Measurements from ENCODE around the gene PLA2G3.

DNA sequence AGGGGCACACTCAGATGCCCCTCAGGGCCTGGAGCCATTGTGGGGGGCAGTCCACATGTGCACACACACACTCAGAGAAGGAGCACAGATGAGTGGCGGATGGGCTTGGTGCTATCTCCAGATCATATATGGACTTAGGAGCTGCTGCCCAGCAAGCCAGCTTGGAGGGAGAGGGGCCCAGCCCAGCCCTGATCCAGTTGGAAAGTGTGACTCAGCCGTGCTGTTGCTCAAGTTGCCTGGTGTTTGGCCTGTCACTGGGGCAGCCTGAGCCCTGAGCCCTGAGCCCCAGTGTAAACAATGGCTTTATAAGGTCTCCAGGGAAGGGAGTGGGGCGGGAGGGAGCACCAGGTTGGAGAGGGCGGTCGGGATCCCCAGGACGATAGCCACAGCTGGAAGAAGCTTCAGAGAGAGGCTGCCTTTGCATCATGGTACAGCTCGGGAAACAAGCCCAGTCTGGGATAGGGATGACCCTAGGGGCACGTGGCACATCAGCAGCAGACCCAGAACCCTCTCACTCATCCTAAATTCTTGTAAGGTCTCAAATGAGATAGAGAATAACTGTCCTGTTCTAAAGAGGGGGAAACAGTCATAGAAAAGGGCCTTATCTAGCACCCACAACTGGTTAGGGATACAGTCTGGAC lies 37.7 kb downstream of the PLA2G3 start:
- TF ChIP-seq, protein P1, sequence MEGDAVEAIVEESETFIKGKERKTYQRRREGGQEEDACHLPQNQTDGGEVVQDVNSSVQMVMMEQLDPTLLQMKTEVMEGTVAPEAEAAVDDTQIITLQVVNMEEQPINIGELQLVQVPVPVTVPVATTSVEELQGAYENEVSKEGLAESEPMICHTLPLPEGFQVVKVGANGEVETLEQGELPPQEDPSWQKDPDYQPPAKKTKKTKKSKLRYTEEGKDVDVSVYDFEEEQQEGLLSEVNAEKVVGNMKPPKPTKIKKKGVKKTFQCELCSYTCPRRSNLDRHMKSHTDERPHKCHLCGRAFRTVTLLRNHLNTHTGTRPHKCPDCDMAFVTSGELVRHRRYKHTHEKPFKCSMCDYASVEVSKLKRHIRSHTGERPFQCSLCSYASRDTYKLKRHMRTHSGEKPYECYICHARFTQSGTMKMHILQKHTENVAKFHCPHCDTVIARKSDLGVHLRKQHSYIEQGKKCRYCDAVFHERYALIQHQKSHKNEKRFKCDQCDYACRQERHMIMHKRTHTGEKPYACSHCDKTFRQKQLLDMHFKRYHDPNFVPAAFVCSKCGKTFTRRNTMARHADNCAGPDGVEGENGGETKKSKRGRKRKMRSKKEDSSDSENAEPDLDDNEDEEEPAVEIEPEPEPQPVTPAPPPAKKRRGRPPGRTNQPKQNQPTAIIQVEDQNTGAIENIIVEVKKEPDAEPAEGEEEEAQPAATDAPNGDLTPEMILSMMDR (IDR thresholded peaks at IDR 0.05): no peak
- TF ChIP-seq POLR2A (IDR thresholded peaks at IDR 0.05): no peak
